AG09309 (cell line): ENCODE data around the gene PHLDB1.
A peak's percentile ranks its signal among the peaks of the same experiment; 100 is the strongest.
"Not testable (repeated sequence)": the region's sequence is repeated elsewhere in the genome, so short reads cannot be mapped to it uniquely, and the experiment has no call there.

Experiments
- DNase-seq: peaks from one replicate; pipeline ENCODE4 v3.0.0-alpha.2; 2010; ENCODE audit warnings: low read depth
- H3K4me3 ChIP-seq: 2 replicates; pipeline ENCODE4 v1.5.1; 2011; ENCODE audit warnings: mild to moderate bottlenecking, low read depth, low read length, moderate library complexity; ENCODE audit not compliant: control insufficient read depth
- TF ChIP-seq, protein P1 (sequence below): IDR thresholded peaks from 2 replicates; pipeline ENCODE4 v1.5.1; 2011; ENCODE audit warnings: mild to moderate bottlenecking, low read depth, low read length, inconsistent platforms; ENCODE audit not compliant: insufficient read depth, control insufficient read depth; ENCODE audit errors: missing control alignments

The PHLDB1 gene

DNA sequence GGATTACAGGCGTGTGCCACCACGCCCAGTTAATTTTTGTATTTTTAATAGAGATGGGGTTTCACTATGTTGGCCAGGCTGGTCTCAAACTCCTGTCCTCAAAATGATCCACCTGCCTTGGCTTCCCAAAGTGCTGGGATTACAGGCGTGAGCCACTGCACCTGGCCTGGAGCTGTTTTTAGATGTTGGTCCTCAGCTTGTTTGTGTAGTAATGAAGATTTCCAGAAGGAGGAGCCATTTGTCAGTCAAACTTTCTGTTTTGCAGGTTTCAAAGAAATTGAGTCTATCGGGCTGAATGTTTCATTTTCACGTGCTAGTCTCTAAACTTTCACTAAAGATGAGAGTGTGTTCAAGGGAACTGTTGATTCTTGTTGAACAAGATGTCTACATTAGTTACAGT lies 12.4 kb upstream of the PHLDB1 start:
- H3K4me3 ChIP-seq, DNase-seq: not testable (repeated sequence)
- TF ChIP-seq, protein P1, sequence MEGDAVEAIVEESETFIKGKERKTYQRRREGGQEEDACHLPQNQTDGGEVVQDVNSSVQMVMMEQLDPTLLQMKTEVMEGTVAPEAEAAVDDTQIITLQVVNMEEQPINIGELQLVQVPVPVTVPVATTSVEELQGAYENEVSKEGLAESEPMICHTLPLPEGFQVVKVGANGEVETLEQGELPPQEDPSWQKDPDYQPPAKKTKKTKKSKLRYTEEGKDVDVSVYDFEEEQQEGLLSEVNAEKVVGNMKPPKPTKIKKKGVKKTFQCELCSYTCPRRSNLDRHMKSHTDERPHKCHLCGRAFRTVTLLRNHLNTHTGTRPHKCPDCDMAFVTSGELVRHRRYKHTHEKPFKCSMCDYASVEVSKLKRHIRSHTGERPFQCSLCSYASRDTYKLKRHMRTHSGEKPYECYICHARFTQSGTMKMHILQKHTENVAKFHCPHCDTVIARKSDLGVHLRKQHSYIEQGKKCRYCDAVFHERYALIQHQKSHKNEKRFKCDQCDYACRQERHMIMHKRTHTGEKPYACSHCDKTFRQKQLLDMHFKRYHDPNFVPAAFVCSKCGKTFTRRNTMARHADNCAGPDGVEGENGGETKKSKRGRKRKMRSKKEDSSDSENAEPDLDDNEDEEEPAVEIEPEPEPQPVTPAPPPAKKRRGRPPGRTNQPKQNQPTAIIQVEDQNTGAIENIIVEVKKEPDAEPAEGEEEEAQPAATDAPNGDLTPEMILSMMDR, result peak; percentile 37

DNA sequence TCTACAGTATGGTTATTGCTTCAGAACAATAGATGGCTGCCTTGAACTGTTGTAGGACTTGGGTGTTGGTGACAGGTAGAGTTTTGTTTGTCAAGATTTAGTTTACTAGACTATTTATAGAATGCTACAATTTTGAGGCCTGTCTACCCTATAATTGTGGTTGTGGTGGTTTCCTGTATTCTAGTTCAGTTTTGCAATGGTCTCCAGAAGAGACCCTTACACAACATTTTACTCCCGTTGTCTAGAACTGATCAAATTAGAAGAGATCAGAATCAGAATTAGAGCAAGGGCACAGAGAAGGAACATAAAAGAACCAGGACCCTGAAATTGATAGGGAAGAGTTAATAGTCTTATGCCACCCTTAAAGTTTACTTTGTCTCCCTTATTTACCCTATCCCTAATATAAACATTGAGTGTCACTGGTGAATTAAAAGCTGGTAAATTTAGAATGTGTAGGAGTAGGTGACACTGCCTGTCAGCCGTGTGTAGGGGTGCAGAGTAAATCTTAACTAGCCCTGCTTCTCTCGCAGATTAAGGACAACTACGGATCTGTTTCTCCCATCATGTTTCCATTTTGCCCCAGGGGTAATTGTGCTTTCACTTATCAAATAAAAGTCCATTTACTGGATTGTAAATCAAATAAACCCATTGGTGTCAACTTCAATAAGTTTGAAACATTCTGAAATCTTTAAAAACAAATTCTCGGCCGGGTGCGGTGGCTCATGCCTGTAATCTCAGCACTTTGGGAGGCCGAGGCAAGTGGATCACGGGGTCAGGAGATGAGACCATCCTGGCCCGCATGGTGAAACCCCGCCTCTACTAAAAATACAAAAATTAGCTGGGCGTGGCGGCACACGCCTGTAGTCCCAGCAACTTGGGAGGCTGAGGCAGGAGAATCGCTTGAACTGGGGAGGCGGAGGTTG lies 10.9 kb upstream of the PHLDB1 start:
- H3K4me3 ChIP-seq, result no peak overlapping the region
- DNase-seq, result no peak
- TF ChIP-seq, protein P1, result no peak

GRCh38 chr11:118597556-118597955 lies 9.9 kb upstream of the PHLDB1 start:
- DNase-seq, result no peak
- no peak overlapping the region for H3K4me3 ChIP-seq
- TF ChIP-seq, protein P1, result no peak

GRCh38 chr11:118602331-118602730 lies 5.1 kb upstream of the PHLDB1 start:
- TF ChIP-seq, protein P1, result no peak
- H3K4me3 ChIP-seq, result no peak overlapping the region

DNA sequence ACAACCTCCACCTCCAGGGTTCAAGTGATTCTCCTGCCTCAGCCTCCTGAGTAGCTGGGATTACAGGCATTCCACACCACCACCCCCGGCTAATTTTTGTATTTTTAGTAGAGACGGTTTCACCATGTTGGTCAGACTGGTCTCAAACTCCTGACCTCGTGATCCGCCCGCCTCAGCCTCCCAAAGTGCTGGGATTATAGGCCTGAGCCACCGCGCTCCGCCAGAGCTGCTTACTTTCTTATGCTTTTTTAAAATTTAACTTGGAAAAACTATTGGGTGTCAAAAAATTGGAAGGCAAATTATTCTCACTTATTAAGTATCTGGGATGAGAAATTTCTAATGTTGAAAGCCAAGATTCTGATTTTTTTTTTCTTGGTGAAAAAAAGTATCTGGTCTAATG lies 3.7 kb upstream of the PHLDB1 start:
- not testable (repeated sequence) for DNase-seq, H3K4me3 ChIP-seq

More at GRCh38 chr11:118602331-118602730, 5.1 kb upstream of the PHLDB1 start:
- no peak for DNase-seq

GRCh38 chr11:118604566-118604965 lies 2.8 kb upstream of the PHLDB1 start:
- TF ChIP-seq, protein P1, result no peak
- no peak overlapping the region for H3K4me3 ChIP-seq
- DNase-seq, result no peak

- no peak overlapping the region for H3K4me3 ChIP-seq
- TF ChIP-seq, protein P1, result no peak
- DNase-seq, result peak; percentile 84
These were observed 2.1 kb upstream of the PHLDB1 start for GRCh38 chr11:118605116-118605867.
